Measurements from ENCODE around the gene MARCHF10. TPM values are rescaled to one million over a fixed set of nuclear protein-coding genes. Genes with fewer than 3 reads are reported as not detected.

MARCHF10 gene
- total and polyA plus RNA-seq, 2 donors (not counting 3 experiments of a cell fraction or from before 2014, with no cell fraction given): 0.11 TPM; not detected in 1

DNA sequence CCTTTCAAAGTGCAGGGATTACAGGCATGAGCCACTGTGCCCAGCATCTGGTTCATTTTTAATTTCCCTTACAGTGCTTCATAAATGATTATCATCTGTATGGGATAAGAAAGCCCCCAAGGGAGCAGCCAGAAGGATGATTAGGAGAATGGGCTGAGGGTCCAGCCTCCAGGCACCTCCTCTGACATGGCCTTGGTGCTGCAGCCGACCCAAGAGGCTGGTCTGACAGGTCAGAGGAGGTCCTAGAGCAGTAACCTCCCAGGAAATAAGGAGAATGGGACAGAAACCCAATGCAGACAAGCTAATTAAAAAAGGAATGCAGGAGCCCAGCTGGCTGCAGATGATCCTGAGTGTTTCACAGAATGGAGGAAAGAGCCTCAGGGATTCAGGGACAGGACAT, 151.7 kb downstream of the MARCHF10 start:
- no TSS peak for BruUV-seq (replicated peaks)
- POLR2A ChIA-PET: no interaction called here
- CTCF ChIA-PET: interaction anchor here (1.1 kb wide), 1 partner anchor 104 kb away, joined by 4 read pairs; no protein-coding TSS in a partner anchor

More for the DNA sequence above, 151.7 kb downstream of the MARCHF10 start:
- intact Hi-C loops (cut with micrococcal nuclease): no loop called here
- Histone ChIP-seq H4K20me1 (replicated peaks; ENCODE audit: control insufficient read depth, extremely low read depth, insufficient read depth, low read length) (no peaks in the 10 kb centered on the region), H3K4me2 (ENCODE audit: insufficient read depth, low read length) (no peak overlapping the region), H3K27ac (ENCODE audit: insufficient read depth, low read depth, low read length) (no peak overlapping the region), H3K9me1 (replicated peaks; ENCODE audit: control insufficient read depth, extremely low read depth, insufficient read depth, low read length) (no peaks in the 10 kb centered on the region), H3K4me3 (replicated peaks in 1 of 3; ENCODE audit: insufficient read depth in 1 of 3, low read depth in 1 of 3, low read length in 3 of 3) (no peak overlapping the region), H3K4me1 (ENCODE audit: control insufficient read depth, extremely low read depth, insufficient read depth, low read length) (peaks cover 16% of the 10 kb centered on the region), H3K36me3 (ENCODE audit: control insufficient read depth in 2 of 2, extremely low read depth in 1 of 2, insufficient read depth in 2 of 2, low read length in 2 of 2) (no peaks in the 10 kb centered on the region), H2AFZ (ENCODE audit: low read depth, low read length) (no peak overlapping the region), H3K79me2 (ENCODE audit: control insufficient read depth, insufficient read depth, low read length) (no peaks in the 10 kb centered on the region), H3K9ac (replicated peaks; ENCODE audit: extremely low read depth, insufficient read depth, low read length) (no peak overlapping the region), H3K9me3 (replicated peaks; ENCODE audit: control insufficient read depth, insufficient read depth, low read length) (no peaks in the 10 kb centered on the region), H3K27me3 (ENCODE audit: control insufficient read depth in 2 of 2, insufficient read depth in 2 of 2, low read length in 2 of 2) (no peaks in the 10 kb centered on the region)
- DNase-seq (ENCODE audit: low read depth, low spot score) (no peak), FAIRE-seq (no peak)
- TF ChIP-seq, protein P1, sequence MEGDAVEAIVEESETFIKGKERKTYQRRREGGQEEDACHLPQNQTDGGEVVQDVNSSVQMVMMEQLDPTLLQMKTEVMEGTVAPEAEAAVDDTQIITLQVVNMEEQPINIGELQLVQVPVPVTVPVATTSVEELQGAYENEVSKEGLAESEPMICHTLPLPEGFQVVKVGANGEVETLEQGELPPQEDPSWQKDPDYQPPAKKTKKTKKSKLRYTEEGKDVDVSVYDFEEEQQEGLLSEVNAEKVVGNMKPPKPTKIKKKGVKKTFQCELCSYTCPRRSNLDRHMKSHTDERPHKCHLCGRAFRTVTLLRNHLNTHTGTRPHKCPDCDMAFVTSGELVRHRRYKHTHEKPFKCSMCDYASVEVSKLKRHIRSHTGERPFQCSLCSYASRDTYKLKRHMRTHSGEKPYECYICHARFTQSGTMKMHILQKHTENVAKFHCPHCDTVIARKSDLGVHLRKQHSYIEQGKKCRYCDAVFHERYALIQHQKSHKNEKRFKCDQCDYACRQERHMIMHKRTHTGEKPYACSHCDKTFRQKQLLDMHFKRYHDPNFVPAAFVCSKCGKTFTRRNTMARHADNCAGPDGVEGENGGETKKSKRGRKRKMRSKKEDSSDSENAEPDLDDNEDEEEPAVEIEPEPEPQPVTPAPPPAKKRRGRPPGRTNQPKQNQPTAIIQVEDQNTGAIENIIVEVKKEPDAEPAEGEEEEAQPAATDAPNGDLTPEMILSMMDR (IDR thresholded peaks at IDR 0.05; ENCODE audit: extremely low read depth in 1 of 2, insufficient read depth in 1 of 2, low read depth in 1 of 2, low read length in 2 of 2): no peak
- TF ChIP-seq JUN (IDR thresholded peaks at IDR 0.05; ENCODE audit: borderline replicate concordance, insufficient read depth, insufficient read length, low read depth) (no peak), EZH2 (IDR thresholded peaks at IDR 0.05; ENCODE audit: borderline replicate concordance, low read depth, low read length, severe bottlenecking) (no peak), POLR2A (IDR thresholded peaks at IDR 0.05; ENCODE audit: low read depth, low read length) (no peak), FOS (IDR thresholded peaks at IDR 0.05; ENCODE audit: borderline replicate concordance, insufficient read depth, low read length) (no peak), GATA2 (IDR thresholded peaks at IDR 0.05; ENCODE audit: insufficient read depth, insufficient read length, low read depth, low read length) (no peak), MYC (IDR thresholded peaks at IDR 0.05; ENCODE audit: low read depth, low read length) (no peak), POLR2AphosphoS5 (IDR thresholded peaks at IDR 0.05; ENCODE audit: insufficient read depth, low read depth, low read length) (no peak)
- TF ChIP-seq, protein P2, sequence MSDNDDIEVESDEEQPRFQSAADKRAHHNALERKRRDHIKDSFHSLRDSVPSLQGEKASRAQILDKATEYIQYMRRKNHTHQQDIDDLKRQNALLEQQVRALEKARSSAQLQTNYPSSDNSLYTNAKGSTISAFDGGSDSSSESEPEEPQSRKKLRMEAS (IDR thresholded peaks at IDR 0.05; ENCODE audit: insufficient read depth, insufficient read length): no peak
- dilution Hi-C loops (cut with MboI; ENCODE audit: extremely low pct_ligation_motif_present, low sequenced_read_pairs): no loop called here
